Neuronal stem cell (in vitro differentiated cells): Measurements from ENCODE around the gene USP17L21.
"Not testable (repeated sequence)": the region's sequence is repeated elsewhere in the genome, so short reads cannot be mapped to it uniquely, and the experiment has no call there.

Experiments used
- DNase-seq: peaks from one replicate; pipeline ENCODE4 v3.0.0-alpha.2; 2013; ENCODE audit warnings: low spot score
- H2AFZ ChIP-seq: one replicate; pipeline ENCODE4 v1.6.1; 2013; ENCODE audit warnings: mild to moderate bottlenecking, low read length, inconsistent platforms
- H2AK5ac ChIP-seq: 2 replicates; pipeline ENCODE4 v1.6.1; 2013; ENCODE audit warnings: low read depth, mild to moderate bottlenecking, inconsistent platforms, low read length, moderate library complexity, mixed read lengths
- H2BK120ac ChIP-seq: 2 replicates; pipeline ENCODE4 v1.6.1; 2013; ENCODE audit warnings: low read depth, mild to moderate bottlenecking, inconsistent platforms, low read length, moderate library complexity, mixed read lengths
- H2BK12ac ChIP-seq: one replicate; pipeline ENCODE4 v1.6.1; 2013; ENCODE audit warnings: low read length, inconsistent platforms
- H2BK15ac ChIP-seq: 2 replicates; pipeline ENCODE4 v1.6.1; 2013; ENCODE audit warnings: mild to moderate bottlenecking, low read length, inconsistent platforms, mixed read lengths
- H2BK5ac ChIP-seq: one replicate; pipeline ENCODE4 v1.6.1; 2013; ENCODE audit warnings: inconsistent platforms, mild to moderate bottlenecking, low read length, moderate library complexity
- H3K14ac ChIP-seq: one replicate; pipeline ENCODE4 v1.6.1; 2013; ENCODE audit warnings: low read length, inconsistent platforms
- H3K18ac ChIP-seq: 2 replicates; pipeline ENCODE4 v1.6.1; 2013; ENCODE audit warnings: low read length, inconsistent platforms
- H3K23ac ChIP-seq: 2 replicates; pipeline ENCODE4 v1.6.1; 2013; ENCODE audit warnings: low read depth, mild to moderate bottlenecking, mixed read lengths, low read length, inconsistent platforms; ENCODE audit not compliant: poor library complexity
- H3K27ac ChIP-seq: replicated peaks from 3 replicates; pipeline ENCODE4 v1.5.1; 2013; ENCODE audit warnings: low read length, inconsistent platforms
- H3K27me3 ChIP-seq, 3 experiments: 2 replicates each; pipeline ENCODE4 v1.6.1; 2013; ENCODE audit warnings: low read length in 3 of 3, mild to moderate bottlenecking in 2 of 3, inconsistent platforms in 1 of 3, low read depth in 1 of 3, mixed read lengths in 1 of 3, moderate library complexity in 1 of 3; ENCODE audit not compliant: control insufficient read depth in 3 of 3, insufficient read depth in 3 of 3
- H3K36me3 ChIP-seq, 2 donors: replicated peaks in 1 of 2; 2 replicates each; pipeline ENCODE4 v1.6.1; 2013; ENCODE audit warnings: low read length in 2 of 2; ENCODE audit not compliant: control insufficient read depth in 2 of 2, insufficient read depth in 2 of 2
- H3K4ac ChIP-seq: 2 replicates; pipeline ENCODE4 v1.6.1; 2013; ENCODE audit warnings: inconsistent platforms, mild to moderate bottlenecking, low read length, moderate library complexity
- H3K4me1 ChIP-seq, 2 donors: 1 replicate in 1 of 2; 2 replicates in 1 of 2; pipeline ENCODE4 v1.6.1; 2013; ENCODE audit warnings: low read length in 2 of 2, low read depth in 1 of 2; ENCODE audit not compliant: control insufficient read depth in 2 of 2, insufficient read depth in 1 of 2
- H3K4me2 ChIP-seq: one replicate; pipeline ENCODE4 v1.6.1; 2013; ENCODE audit warnings: mild to moderate bottlenecking, low read length, inconsistent platforms; ENCODE audit not compliant: insufficient read depth, poor library complexity, severe bottlenecking
- H3K4me3 ChIP-seq, 2 donors: 2 replicates each; pipeline ENCODE4 v1.5.1; 2013; ENCODE audit warnings: low read length in 2 of 2, mild to moderate bottlenecking in 2 of 2, inconsistent platforms in 1 of 2, moderate library complexity in 1 of 2
- H3K79me1 ChIP-seq: one replicate; pipeline ENCODE4 v1.6.1; 2013; ENCODE audit warnings: low read depth, mild to moderate bottlenecking, inconsistent platforms, low read length, moderate library complexity
- H3K9ac ChIP-seq: one replicate; pipeline ENCODE4 v1.6.1; 2013; ENCODE audit warnings: mild to moderate bottlenecking, low read depth, low read length, inconsistent platforms; ENCODE audit not compliant: poor library complexity
- H3K9me3 ChIP-seq, 2 donors: replicated peaks in 1 of 2; 2 replicates each; pipeline versions ENCODE3 to v1.6.1; 2013; ENCODE audit warnings: low read length in 2 of 2, mild to moderate bottlenecking in 2 of 2, inconsistent platforms in 1 of 2, low read depth in 1 of 2, mixed read lengths in 1 of 2, moderate library complexity in 1 of 2; ENCODE audit not compliant: control insufficient read depth in 2 of 2, insufficient read depth in 1 of 2
- H4K8ac ChIP-seq: one replicate; pipeline ENCODE4 v1.6.1; 2013; ENCODE audit warnings: low read depth, mild to moderate bottlenecking, inconsistent platforms, low read length, moderate library complexity
- H4K91ac ChIP-seq: one replicate; pipeline ENCODE4 v1.6.1; 2013; ENCODE audit warnings: low read length, low read depth, mild to moderate bottlenecking, inconsistent platforms; ENCODE audit not compliant: poor library complexity
- WGBS, 2 donors: extraction: QIAGEN DNeasy Blood & Tissue Kit; methylation state at CpG; one replicate each; pipeline ENCODE4 v1.1.7; 2013; ENCODE audit warnings: missing lambda C conversion rate in 2 of 2, mixed read lengths in 1 of 2; ENCODE audit not compliant: insufficient read length in 2 of 2, insufficient replicate concordance in 1 of 2; ENCODE audit errors: extremely low coverage in 2 of 2; 5-methylcytosine and 5-hydroxymethylcytosine counted together

Gene USP17L21

GRCh38 chr4:9267319-9267718 lies 4.6 kb downstream of the USP17L21 start, which contains the start of gene USP17L22:
Gene USP17L22, plus strand, starts transcription at chr4:9267619. Its CDS starts 0 bp downstream, at chr4:9267619.
- H3K27me3 ChIP-seq, H3K4ac ChIP-seq, H3K27ac ChIP-seq, H3K9me3 ChIP-seq, H2AFZ ChIP-seq, H2BK120ac ChIP-seq, H2BK12ac ChIP-seq, H3K18ac ChIP-seq, H3K14ac ChIP-seq, H4K91ac ChIP-seq, DNase-seq, H3K9ac ChIP-seq, H3K36me3 ChIP-seq, H3K4me1 ChIP-seq, H2AK5ac ChIP-seq, H3K4me2 ChIP-seq, H4K8ac ChIP-seq, H2BK5ac ChIP-seq, H3K23ac ChIP-seq, H2BK15ac ChIP-seq, H3K4me3 ChIP-seq, H3K79me1 ChIP-seq: not testable (repeated sequence)
- no CpG with 5 or more reads among the region's 15 CpGs for WGBS, 2 donors

GRCh38 chr4:9271719-9272118 lies 9.0 kb downstream of the USP17L21 start:
- not testable (repeated sequence) for H3K9me3 ChIP-seq, H3K18ac ChIP-seq, H4K8ac ChIP-seq, H2BK15ac ChIP-seq, H3K9ac ChIP-seq, DNase-seq, H2AK5ac ChIP-seq, H3K4me3 ChIP-seq, H4K91ac ChIP-seq, H2AFZ ChIP-seq, H3K27me3 ChIP-seq, H2BK120ac ChIP-seq, H2BK5ac ChIP-seq, H3K79me1 ChIP-seq, H3K36me3 ChIP-seq, H2BK12ac ChIP-seq, H3K14ac ChIP-seq, H3K23ac ChIP-seq, H3K27ac ChIP-seq, H3K4ac ChIP-seq, H3K4me2 ChIP-seq, H3K4me1 ChIP-seq
- 100% methylated on average over 2 of the region's 10 CpGs; no CpG with 5 or more reads in 1 of the 2 donors for WGBS, 2 donors
